Activated CD4-positive, CD25-positive, alpha-beta regulatory T cell (primary cell): ENCODE data around the gene RAET1E.
"Not testable (repeated sequence)": the region's sequence is repeated elsewhere in the genome, so short reads cannot be mapped to it uniquely, and the experiment has no call there.

Experiments
- DNase-seq, 4 experiments: peaks; one replicate each; lab custom pipeline; 2025; lab: John Stamatoyannopoulos, UW

RAET1E gene

GRCh38 chr6:149909701-149910470, 12.0 kb upstream of the RAET1E start:
- DNase-seq: no peak

- not testable (repeated sequence) for DNase-seq
These were observed 10.6 kb upstream of the RAET1E start for GRCh38 chr6:149908480-149908879.

GRCh38 chr6:149907317-149907716, 9.4 kb upstream of the RAET1E start:
- DNase-seq: no peak

DNA sequence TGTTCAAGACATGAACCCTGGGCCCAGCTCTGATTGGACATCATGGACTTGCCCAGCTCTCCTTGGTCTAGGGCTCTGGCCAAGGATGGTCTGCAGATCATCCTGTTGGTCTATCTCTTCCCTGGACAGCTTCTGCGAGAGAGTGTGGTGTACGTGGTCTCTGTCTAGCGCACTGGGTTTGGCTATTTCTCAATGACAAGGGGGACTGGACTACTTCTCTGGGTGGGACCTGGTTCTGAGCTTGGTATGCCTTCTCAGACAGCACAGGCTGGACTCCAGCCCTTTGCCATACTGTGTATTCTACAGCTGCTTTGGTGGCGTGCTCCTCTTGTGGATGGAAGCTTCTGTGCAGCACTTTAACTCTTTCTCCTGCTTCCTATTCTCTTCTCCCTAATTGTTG, 8.5 kb upstream of the RAET1E start:
- DNase-seq: no peak

DNA sequence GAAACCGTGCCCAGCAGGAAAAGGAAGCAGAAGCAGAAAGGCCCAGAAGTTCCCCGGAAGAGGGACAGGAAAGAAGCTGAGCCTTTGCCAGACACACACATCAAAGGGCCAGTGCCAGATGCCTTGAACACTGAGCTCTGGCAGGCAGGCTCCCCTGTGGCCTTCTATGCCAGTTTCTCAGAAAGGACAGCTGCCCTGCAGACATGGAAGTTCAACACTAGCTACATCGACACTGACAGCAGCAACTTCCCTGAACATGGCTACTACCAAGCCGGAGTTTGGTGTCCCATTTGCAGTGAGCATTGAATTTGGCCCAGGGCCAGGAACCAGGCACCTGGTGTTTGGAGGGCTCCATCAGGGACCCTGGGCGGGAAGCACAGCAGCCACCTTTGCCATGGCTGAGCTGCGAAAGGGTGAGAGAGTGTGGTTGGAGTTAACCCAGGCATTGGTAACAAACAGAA, 8.0 kb upstream of the RAET1E start:
- no peak for DNase-seq

- DNase-seq: no peak
These were observed 7.5 kb upstream of the RAET1E start for GRCh38 chr6:149905371-149905910.

DNA sequence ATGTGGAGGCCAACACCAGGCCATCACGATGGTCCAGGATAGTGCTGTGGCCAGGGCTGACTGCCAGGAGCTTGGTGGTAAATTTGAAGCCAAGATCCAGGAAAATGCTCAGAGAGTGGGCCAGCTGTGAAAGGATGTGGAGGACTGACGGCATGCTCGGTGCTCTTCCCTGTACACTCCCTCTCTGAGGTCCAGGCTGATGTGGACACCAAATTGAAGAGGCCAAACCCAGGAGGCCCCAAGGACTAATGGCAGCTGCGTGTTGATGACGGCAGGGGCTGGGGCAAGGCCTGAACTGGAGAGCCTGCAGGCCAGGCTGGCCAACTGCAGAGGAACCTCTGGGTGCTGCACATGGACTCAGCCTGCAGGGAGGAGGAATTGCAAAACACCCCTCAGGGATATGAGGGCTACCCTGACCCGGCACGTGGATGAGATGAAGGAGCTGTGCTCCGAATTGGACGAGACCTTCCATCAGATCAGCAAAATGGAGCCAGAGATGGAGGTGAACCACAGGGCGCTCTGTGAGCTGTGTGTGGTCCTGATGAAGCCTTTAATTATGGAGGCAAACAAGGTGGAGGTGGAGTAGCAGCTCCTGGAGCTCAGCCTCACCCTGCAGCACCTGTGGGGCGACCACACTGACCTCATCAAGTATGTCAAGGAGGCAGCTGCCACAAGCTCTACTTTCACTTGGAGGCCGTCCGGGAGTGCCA, 6.9 kb upstream of the RAET1E start:
- DNase-seq: no peak

DNA sequence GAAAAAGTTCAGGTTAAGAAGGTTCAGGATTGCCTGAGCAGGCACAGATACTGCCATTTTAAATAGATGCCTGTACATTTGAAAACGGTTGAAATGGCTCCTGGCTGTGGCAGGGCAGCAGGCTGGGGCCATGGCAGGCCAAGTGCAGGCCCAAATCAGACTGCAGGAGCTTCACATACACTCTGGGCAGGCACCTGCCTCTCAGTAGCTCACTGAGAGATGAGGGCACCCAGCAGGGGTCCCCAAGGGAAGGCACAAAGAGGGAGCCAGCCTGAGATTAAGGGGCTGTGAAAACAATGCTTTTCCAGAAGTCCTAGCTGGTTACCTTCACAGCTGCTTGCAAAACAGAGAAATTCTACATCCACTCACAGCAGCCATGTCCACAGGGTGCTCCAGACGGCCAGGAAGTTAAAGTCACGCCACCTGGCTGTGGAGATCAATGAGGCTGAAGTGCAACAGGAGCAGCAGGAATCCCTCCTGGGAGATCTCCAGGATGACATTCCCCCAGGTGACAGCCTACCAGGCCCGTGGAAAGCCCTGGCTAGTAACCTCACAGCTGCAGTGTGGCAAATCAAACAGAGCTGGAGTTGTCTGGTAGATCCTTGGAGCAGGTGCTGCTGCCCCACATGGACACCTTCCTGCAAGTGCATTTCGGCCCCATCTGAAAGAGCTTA, 6.2 kb upstream of the RAET1E start:
- DNase-seq: no peak

DNA sequence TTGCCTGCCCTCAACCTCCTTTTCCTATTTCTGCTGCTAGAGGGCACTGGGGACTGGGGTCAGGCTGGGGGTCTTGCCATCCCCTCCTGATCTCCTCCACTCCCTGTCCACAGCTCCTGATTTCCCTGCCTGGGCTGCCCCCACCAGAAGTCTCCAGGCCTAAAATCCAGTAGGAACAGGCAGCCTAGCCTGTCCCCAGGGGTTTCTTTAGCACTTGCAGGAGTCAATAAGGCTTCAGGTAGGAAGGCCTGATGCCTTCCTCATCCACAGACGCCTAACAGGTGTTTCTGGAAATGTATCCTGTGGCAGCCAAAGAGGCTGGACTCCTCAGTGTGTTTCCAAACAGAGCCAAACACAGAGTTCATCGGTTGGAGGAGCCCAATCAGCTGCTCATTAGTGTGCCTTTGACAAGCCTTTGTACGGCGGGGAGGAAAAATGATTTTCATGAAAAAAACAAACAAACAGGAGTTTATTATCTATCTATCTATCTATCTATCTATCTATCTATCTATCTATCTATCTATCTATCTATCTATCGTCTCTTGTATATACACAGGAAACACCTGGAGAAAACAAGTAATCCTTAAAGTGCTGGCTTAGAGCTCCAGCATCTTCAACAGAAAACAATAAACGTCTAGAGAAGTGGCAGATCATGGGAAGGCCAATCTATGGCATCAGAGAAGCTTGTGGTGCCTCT, 3.7 kb upstream of the RAET1E start:
- no peak for DNase-seq

DNA sequence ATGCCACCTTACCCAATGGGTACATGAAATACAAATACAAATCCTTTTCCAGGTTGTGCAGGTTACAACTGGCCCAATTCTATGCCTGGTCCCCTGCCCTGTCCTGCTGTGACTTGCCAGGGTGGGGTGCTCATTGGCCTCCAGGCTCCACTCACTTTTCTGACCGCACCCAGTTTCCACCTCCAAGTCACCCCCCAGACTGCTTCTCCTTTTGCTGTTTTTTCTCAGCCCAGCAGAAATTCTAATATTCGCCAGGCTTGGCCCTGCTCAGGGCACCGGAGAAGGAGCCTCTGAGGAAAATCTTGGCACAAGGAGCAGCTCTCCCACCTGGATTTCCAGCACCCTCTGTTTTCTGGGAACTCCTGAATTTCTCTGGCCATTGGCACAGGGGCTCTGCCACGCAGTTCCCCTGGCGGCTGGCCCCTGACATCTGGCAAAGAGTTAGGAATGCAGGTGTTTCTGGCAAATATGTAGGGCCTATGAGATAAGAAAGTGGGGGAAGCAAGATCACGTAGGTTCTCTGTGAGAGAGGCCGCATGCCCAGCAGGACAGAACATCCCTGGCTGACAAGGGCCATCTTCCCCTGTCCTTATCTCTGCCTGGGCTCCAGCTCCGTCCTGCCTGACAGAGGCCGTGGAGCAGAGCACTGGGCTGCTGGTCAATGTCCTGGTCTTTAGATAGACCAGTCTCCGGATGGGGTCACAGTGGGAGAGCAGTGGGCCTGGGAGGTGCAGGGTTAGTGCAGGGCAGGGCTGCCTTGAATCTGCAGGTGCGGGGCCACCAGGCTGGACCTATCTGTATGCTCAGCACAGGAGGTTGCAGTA, 2.9 kb upstream of the RAET1E start:
- DNase-seq: no peak

- DNase-seq: no peak
These were observed 2.2 kb upstream of the RAET1E start for GRCh38 chr6:149899926-149900619.

DNA sequence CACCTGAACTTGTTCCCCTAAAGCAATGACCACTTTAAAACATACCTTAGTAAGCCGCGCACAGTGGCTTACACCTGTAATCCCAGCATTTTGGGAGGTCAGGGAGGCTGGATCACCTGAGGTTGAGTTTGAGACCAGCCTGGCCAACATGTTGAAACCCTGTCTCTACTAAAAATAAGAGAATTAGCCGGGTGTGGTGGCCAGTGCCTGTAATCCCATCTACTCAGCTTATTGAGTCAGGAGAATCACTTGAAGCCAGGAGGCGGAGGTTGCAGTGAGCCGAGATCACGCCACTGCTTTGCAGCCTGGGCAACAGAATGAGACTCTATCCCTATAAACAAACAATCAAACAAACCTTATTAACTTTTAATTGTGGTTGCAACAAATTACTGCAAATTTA, 1.6 kb upstream of the RAET1E start:
- no peak for DNase-seq

DNA sequence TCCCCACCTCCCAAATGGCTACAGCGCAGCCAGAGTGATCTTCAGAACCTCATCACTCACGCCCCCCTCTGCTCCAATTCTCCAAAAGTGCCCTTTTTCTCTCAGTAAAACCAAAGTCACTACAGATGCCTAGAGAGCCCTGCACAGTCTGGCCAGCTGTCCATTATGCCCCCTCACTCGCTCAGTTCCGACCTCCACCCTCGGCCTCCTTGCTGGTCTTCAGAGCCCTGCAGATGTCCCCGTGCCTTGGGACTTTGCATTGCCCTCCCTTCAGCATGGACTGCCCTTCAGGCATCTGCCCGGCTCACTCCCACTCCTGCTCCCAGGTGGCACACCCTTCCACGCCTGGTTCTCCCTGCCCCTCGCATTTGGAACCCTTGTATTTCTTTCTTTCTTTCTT, 1.1 kb upstream of the RAET1E start:
- DNase-seq: no peak

DNA sequence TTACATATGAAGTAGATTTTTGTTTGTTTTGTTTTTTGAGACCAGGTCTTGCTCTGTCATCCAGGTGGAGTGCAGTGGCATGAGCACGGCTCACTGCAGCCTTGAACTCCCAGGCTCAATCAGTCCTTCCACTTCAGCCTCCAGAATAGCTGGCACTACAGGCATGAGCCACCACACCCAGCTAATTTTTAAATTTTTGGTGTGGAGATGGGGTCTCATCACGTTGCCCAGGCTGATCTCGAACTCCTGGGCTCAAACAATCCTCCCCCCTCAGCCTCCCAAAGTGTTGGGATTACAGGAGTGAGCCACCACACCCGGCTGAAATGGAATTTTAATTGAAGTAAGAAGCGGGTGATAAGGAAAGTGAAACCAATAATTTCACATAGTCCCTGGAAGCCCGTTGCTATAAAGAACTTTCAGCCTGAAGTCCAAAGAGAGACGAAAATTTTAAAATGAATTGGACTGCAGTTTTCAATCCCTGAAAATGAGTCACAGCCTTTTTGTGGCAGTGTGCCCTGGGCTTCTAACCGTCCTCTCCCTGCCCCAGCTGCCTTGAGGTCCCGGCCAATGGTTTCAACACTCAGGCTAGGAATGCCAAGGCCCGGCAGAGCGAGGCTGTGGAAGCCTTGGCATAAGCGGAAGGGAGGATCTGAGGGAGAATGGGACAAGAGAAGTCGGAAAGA, 757 bp downstream of the RAET1E start:
- DNase-seq: no peak

DNA sequence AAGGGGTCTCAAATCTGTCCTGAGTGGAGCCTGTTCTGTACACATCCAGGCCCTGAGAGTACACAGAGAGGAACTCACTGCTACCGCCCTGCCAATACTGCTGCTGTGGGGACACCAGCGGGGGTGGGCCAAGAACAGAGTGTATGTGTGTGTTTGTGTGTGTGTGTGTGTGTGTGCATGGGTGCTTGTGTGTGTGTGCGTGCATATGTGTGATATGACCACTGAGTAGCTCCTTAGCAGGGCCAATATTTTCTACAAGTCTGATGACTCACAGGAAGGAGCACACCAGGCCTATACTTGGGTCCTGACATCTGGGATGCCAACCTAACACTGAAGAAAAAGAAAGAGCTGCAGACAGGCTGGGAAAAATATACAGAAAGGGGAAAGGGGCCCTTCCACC, 1.4 kb downstream of the RAET1E start:
- no peak for DNase-seq

DNA sequence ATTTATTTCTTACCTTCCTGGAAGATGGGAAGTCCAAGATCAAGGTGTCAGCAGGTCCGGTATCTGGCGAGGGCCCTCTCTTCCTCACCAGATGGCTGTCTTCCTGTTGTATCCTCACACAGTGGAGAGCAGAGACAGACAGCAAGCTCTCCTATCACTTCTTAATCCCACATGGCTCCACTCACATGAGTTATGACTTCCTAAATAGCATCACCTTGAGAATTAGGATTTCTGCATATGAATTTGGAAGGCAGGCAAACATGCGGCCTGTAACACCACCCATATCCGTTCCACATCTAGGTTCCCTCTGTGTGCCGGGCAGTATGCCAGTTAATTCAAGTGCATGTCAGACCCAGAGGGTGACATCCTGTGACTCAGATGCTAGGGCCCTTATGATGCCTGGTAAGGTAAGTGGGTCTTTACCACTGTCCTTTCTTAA, 2.1 kb downstream of the RAET1E start:
- DNase-seq: no peak

- DNase-seq: no peak
These were observed 2.8 kb downstream of the RAET1E start for GRCh38 chr6:149895048-149895590.

- not testable (repeated sequence) for DNase-seq
These were observed 6.0 kb downstream of the RAET1E start for GRCh38 chr6:149891864-149892263.

GRCh38 chr6:149891259-149891658, 6.7 kb downstream of the RAET1E start:
- no peak for DNase-seq

DNA sequence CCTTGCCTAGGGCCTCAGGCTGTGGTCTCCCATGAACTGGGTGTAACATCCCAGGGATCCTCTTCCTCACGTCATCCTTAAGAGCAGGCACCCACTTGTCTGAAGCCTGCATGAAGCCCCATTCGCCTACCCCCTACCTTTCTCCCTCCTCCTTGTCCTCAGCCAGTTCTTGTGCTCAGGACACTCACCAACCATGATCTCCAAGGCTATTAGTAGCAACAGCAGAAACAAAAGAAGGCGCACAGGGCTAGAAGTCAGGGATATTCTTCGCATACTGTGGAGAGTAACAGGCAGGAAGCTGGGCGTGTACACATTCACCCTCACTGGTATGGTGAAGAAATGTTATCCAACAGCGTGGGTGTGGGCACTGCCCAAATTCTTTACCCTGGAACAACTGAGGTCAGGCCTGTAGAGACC, 7.3 kb downstream of the RAET1E start:
- no peak for DNase-seq
